Measurements from ENCODE around the gene TOR2A.

Gene TOR2A

GRCh38 chr9:127694890-127695720, 40.0 kb downstream of the TOR2A start:
- peak overlapping the region; percentile 17 for H3K9ac ChIP-seq (ENCODE audit: insufficient read length)
- no peaks in the 10 kb centered on the region for H3K36me3 ChIP-seq (ENCODE audit: insufficient read depth, low read length)
- H3K27ac ChIP-seq, result no peak overlapping the region
- TF ChIP-seq POLR2AphosphoS5 (IDR thresholded peaks at IDR 0.05; ENCODE audit: borderline replicate concordance, low read depth, low read length) (no peak), FOXP2 (optimal IDR thresholded peaks at IDR 0.05; ENCODE audit: control extremely low read depth, extremely low read length, insufficient read depth) (no peak), EZH2 (IDR thresholded peaks at IDR 0.05) (no peak)
- no peak for DNase-seq (ENCODE audit: low read depth, low spot score)
- no peaks in the 10 kb centered on the region for H3K9me3 ChIP-seq (ENCODE audit: low read depth, low read length)
- H3K4me3 ChIP-seq, result peak overlapping the region; percentile 28; the same call in 1 of the 2 replicates

GRCh38 chr9:127693697-127694096, 41.4 kb downstream of the TOR2A start:
- no peak overlapping the region for H3K4me3 ChIP-seq
- H3K9me3 ChIP-seq (ENCODE audit: low read depth, low read length), result no peaks in the 10 kb centered on the region
- DNase-seq (ENCODE audit: low read depth, low spot score), result no peak
- H3K27ac ChIP-seq, result no peak overlapping the region
- TF ChIP-seq POLR2AphosphoS5 (IDR thresholded peaks at IDR 0.05; ENCODE audit: borderline replicate concordance, low read depth, low read length) (no peak), FOXP2 (optimal IDR thresholded peaks at IDR 0.05; ENCODE audit: control extremely low read depth, extremely low read length, insufficient read depth) (no peak), EZH2 (IDR thresholded peaks at IDR 0.05) (no peak)
- no peak overlapping the region for H3K9ac ChIP-seq (ENCODE audit: insufficient read length)
- H3K36me3 ChIP-seq (ENCODE audit: insufficient read depth, low read length), result no peaks in the 10 kb centered on the region

- H3K9ac ChIP-seq (ENCODE audit: insufficient read length), result no peak overlapping the region
- no peak overlapping the region for H3K4me3 ChIP-seq
- no peak for DNase-seq (ENCODE audit: low read depth, low spot score)
- TF ChIP-seq POLR2AphosphoS5 (IDR thresholded peaks at IDR 0.05; ENCODE audit: borderline replicate concordance, low read depth, low read length), result no peak
- TF ChIP-seq EZH2 (IDR thresholded peaks at IDR 0.05), result no peak
- TF ChIP-seq FOXP2 (optimal IDR thresholded peaks at IDR 0.05; ENCODE audit: control extremely low read depth, extremely low read length, insufficient read depth), result no peak
- H3K27ac ChIP-seq, result no peak overlapping the region
- H3K36me3 ChIP-seq (ENCODE audit: insufficient read depth, low read length), result no peaks in the 10 kb centered on the region
- no peaks in the 10 kb centered on the region for H3K9me3 ChIP-seq (ENCODE audit: low read depth, low read length)
These were observed 42.0 kb downstream of the TOR2A start for GRCh38 chr9:127693143-127693542.

- H3K27ac ChIP-seq, result no peak overlapping the region
- TF ChIP-seq POLR2AphosphoS5 (IDR thresholded peaks at IDR 0.05; ENCODE audit: borderline replicate concordance, low read depth, low read length) (no peak), EZH2 (IDR thresholded peaks at IDR 0.05) (no peak), FOXP2 (optimal IDR thresholded peaks at IDR 0.05; ENCODE audit: control extremely low read depth, extremely low read length, insufficient read depth) (no peak)
- no peak for DNase-seq (ENCODE audit: low read depth, low spot score)
- H3K9me3 ChIP-seq (ENCODE audit: low read depth, low read length), result no peaks in the 10 kb centered on the region
- H3K4me3 ChIP-seq, result no peak overlapping the region
- no peak overlapping the region for H3K9ac ChIP-seq (ENCODE audit: insufficient read length)
- no peaks in the 10 kb centered on the region for H3K36me3 ChIP-seq (ENCODE audit: insufficient read depth, low read length)
These were observed 43.0 kb downstream of the TOR2A start for GRCh38 chr9:127692071-127692470.

- Histone ChIP-seq H3K27ac (no peak overlapping the region), H3K36me3 (ENCODE audit: insufficient read depth, low read length) (no peaks in the 10 kb centered on the region), H3K9ac (ENCODE audit: insufficient read length) (no peak overlapping the region), H3K9me3 (ENCODE audit: low read depth, low read length) (no peaks in the 10 kb centered on the region), H3K4me3 (no peak overlapping the region)
- no peak for DNase-seq (ENCODE audit: low read depth, low spot score)
- TF ChIP-seq EZH2 (IDR thresholded peaks at IDR 0.05), result no peak
These were observed 44.4 kb downstream of the TOR2A start for GRCh38 chr9:127690735-127691134.

- Histone ChIP-seq H3K36me3 (ENCODE audit: insufficient read depth, low read length) (no peaks in the 10 kb centered on the region), H3K27ac (no peak overlapping the region), H3K4me3 (no peak overlapping the region), H3K9ac (ENCODE audit: insufficient read length) (no peak overlapping the region), H3K9me3 (ENCODE audit: low read depth, low read length) (no peaks in the 10 kb centered on the region)
- TF ChIP-seq FOXP2 (optimal IDR thresholded peaks at IDR 0.05; ENCODE audit: control extremely low read depth, extremely low read length, insufficient read depth), result no peak
- no peak for TF ChIP-seq EZH2 (IDR thresholded peaks at IDR 0.05)
- TF ChIP-seq POLR2AphosphoS5 (IDR thresholded peaks at IDR 0.05; ENCODE audit: borderline replicate concordance, low read depth, low read length), result no peak
- DNase-seq (ENCODE audit: low read depth, low spot score), result no peak
These were observed 45.6 kb downstream of the TOR2A start for GRCh38 chr9:127689329-127690000.

- H3K4me3 ChIP-seq, result no peak overlapping the region
- no peak for DNase-seq (ENCODE audit: low read depth, low spot score)
- H3K9me3 ChIP-seq (ENCODE audit: low read depth, low read length), result no peaks in the 10 kb centered on the region
- no peak overlapping the region for H3K9ac ChIP-seq (ENCODE audit: insufficient read length)
- H3K36me3 ChIP-seq (ENCODE audit: insufficient read depth, low read length), result no peaks in the 10 kb centered on the region
- no peak overlapping the region for H3K27ac ChIP-seq
- TF ChIP-seq EZH2 (IDR thresholded peaks at IDR 0.05), result no peak
- no peak for TF ChIP-seq FOXP2 (optimal IDR thresholded peaks at IDR 0.05; ENCODE audit: control extremely low read depth, extremely low read length, insufficient read depth)
- no peak for TF ChIP-seq POLR2AphosphoS5 (IDR thresholded peaks at IDR 0.05; ENCODE audit: borderline replicate concordance, low read depth, low read length)
These were observed 48.4 kb downstream of the TOR2A start for GRCh38 chr9:127686461-127687393.

GRCh38 chr9:127684576-127684975, 50.5 kb downstream of the TOR2A start:
- Histone ChIP-seq H3K27ac (no peak overlapping the region), H3K9me3 (ENCODE audit: low read depth, low read length) (no peaks in the 10 kb centered on the region), H3K36me3 (ENCODE audit: insufficient read depth, low read length) (no peaks in the 10 kb centered on the region), H3K4me3 (no peak overlapping the region), H3K9ac (ENCODE audit: insufficient read length) (no peak overlapping the region)
- DNase-seq (ENCODE audit: low read depth, low spot score), result no peak
- TF ChIP-seq POLR2AphosphoS5 (IDR thresholded peaks at IDR 0.05; ENCODE audit: borderline replicate concordance, low read depth, low read length) (no peak), EZH2 (IDR thresholded peaks at IDR 0.05) (no peak), FOXP2 (optimal IDR thresholded peaks at IDR 0.05; ENCODE audit: control extremely low read depth, extremely low read length, insufficient read depth) (no peak)
